Activated naive CD4-positive, alpha-beta T cell (primary cell): ENCODE data around the gene CUL3.
"Not testable (repeated sequence)": the region's sequence is repeated elsewhere in the genome, so short reads cannot be mapped to it uniquely, and the experiment has no call there.

ENCODE experiments used
- DNase-seq, 4 experiments: peaks; one replicate each; lab custom pipeline; 2025; lab: John Stamatoyannopoulos, UW

Gene CUL3

GRCh38 chr2:224543939-224544338, 41.2 kb downstream of the CUL3 start:
- DNase-seq: no peak

GRCh38 chr2:224538561-224539138, 46.5 kb downstream of the CUL3 start:
- DNase-seq: no peak

GRCh38 chr2:224532931-224533330, 52.2 kb downstream of the CUL3 start:
- DNase-seq: no peak

GRCh38 chr2:224532441-224532840, 52.7 kb downstream of the CUL3 start:
- DNase-seq: no peak

GRCh38 chr2:224528171-224528570, 57.0 kb downstream of the CUL3 start:
- no peak for DNase-seq

GRCh38 chr2:224525774-224526173, 59.4 kb downstream of the CUL3 start:
- no peak for DNase-seq

GRCh38 chr2:224524657-224525056, 60.5 kb downstream of the CUL3 start:
- no peak for DNase-seq

GRCh38 chr2:224523626-224524577, 61.3 kb downstream of the CUL3 start:
- no peak for DNase-seq

- not testable (repeated sequence) for DNase-seq
These were observed 62.7 kb downstream of the CUL3 start for GRCh38 chr2:224522483-224522882.

- DNase-seq: no peak
These were observed 65.1 kb downstream of the CUL3 start for GRCh38 chr2:224520064-224520463.

- DNase-seq: no peak
These were observed 66.2 kb downstream of the CUL3 start for GRCh38 chr2:224518806-224519580.

- DNase-seq: no peak
These were observed 67.2 kb downstream of the CUL3 start for GRCh38 chr2:224517963-224518362.

GRCh38 chr2:224516393-224516792, 68.8 kb downstream of the CUL3 start:
- DNase-seq: not testable (repeated sequence)

GRCh38 chr2:224513991-224514390, 71.2 kb downstream of the CUL3 start:
- DNase-seq: no peak

GRCh38 chr2:224507789-224508188, 77.4 kb downstream of the CUL3 start:
- DNase-seq: no peak

GRCh38 chr2:224506494-224506893, 78.7 kb downstream of the CUL3 start:
- no peak for DNase-seq

- DNase-seq: no peak
These were observed 86.2 kb downstream of the CUL3 start for GRCh38 chr2:224498991-224499390.

- DNase-seq: no peak
These were observed 92.6 kb downstream of the CUL3 start for GRCh38 chr2:224492531-224492930.

GRCh38 chr2:224487940-224488339, 97.2 kb downstream of the CUL3 start:
- DNase-seq: not testable (repeated sequence)

- DNase-seq: not testable (repeated sequence)
These were observed 99.8 kb downstream of the CUL3 start for GRCh38 chr2:224485081-224486014.

- DNase-seq: no peak
These were observed 105.3 kb downstream of the CUL3 start for GRCh38 chr2:224479826-224480225.
